ENCODE measurements around the gene FAF1. TPM values are rescaled to one million over a fixed set of nuclear protein-coding genes. Genes with fewer than 3 reads are reported as not detected.
"Not testable (repeated sequence)": the region's sequence is repeated elsewhere in the genome, so short reads cannot be mapped to it uniquely, and the experiment has no call there.

The FAF1 gene
- total RNA-seq, 4 donors from 2014 or later, result 25.1 to 55.7 (median 38.8) TPM

DNA sequence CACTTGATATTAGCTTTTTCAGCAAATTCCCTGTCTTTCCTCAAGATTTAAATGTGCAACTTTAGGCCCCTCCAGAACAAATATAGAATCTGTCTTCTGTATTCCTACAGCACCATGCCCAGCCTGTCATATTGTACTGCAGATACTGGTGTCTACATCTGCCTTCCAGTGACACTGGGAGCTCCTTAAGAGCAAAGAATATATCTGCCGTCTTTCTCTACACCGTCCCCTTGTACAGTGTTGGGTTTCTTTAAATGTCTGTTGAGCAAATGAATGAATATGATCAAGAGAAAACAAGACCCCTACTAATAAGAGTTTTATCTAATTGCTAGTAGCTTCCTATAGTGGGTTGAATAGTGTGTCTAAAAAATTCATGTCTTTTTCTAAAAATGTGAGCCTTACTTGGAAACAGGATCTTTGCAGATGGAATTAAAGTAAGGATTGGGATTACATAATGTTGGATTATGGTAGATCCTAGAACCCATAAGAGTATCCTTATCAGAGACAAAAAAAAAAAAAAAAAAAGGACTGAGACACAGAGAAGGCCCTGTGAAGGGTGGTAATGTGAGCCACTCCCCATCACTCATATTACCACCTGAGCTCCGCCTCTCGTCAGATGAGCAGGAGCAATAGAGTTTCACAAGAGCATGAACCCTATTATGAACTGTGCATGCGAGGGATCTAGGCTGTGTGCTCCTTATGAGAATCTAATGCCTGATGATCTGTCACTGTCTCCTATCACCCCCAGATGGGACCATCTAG is 128.6 kb downstream of the FAF1 start:
- TF ChIP-seq, protein P1, sequence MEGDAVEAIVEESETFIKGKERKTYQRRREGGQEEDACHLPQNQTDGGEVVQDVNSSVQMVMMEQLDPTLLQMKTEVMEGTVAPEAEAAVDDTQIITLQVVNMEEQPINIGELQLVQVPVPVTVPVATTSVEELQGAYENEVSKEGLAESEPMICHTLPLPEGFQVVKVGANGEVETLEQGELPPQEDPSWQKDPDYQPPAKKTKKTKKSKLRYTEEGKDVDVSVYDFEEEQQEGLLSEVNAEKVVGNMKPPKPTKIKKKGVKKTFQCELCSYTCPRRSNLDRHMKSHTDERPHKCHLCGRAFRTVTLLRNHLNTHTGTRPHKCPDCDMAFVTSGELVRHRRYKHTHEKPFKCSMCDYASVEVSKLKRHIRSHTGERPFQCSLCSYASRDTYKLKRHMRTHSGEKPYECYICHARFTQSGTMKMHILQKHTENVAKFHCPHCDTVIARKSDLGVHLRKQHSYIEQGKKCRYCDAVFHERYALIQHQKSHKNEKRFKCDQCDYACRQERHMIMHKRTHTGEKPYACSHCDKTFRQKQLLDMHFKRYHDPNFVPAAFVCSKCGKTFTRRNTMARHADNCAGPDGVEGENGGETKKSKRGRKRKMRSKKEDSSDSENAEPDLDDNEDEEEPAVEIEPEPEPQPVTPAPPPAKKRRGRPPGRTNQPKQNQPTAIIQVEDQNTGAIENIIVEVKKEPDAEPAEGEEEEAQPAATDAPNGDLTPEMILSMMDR (IDR thresholded peaks at IDR 0.05), result no peak
- TF ChIP-seq POLR2A (IDR thresholded peaks at IDR 0.05) (no peak), EP300 (IDR thresholded peaks at IDR 0.05) (no peak)
- DNase-seq (ENCODE audit: low spot score in 2 of 2), result no peak
- no peak overlapping the region for H3K4me3 ChIP-seq
- 98 to 99% methylated on average over 5 of the region's 5 CpGs for WGBS, 2 donors
- no peaks in the 10 kb centered on the region for H3K36me3 ChIP-seq
- H3K27me3 ChIP-seq, result no peaks in the 10 kb centered on the region
- H3K4me1 ChIP-seq, result peaks cover 0 to 7% (median 2%) of the 10 kb centered on the region in 4 donors
- peaks cover 0 to 4% (median 0%) of the 10 kb centered on the region in 4 donors for H3K9me3 ChIP-seq
- H3K27ac ChIP-seq, result no peak overlapping the region

DNA sequence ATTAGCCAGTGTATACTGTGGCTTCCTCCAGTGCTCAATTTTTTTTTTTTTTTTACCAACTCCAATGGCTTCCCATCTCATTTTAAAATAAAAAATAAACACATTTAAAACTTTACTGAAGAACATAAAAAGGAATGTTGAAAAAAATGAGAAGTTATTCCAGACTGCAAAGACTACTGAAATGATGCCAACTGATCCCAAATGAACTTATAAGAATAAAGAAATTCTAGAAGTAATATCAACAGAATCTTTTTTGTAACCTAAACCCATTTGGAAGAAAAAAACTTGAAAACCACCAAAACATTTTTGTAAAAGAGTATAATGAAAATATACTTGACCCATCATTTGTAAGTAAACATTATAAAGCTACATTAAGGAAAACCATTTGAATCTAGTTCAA is 129.4 kb downstream of the FAF1 start:
- no peak overlapping the region for H3K27ac ChIP-seq
- TF ChIP-seq POLR2A (IDR thresholded peaks at IDR 0.05), result no peak
- TF ChIP-seq, protein P1 (IDR thresholded peaks at IDR 0.05), result no peak
- TF ChIP-seq EP300 (IDR thresholded peaks at IDR 0.05), result no peak
- H3K9me3 ChIP-seq, result peaks cover 0 to 4% (median 0%) of the 10 kb centered on the region in 4 donors
- DNase-seq (ENCODE audit: low spot score in 2 of 2), result no peak
- no peaks in the 10 kb centered on the region for H3K36me3 ChIP-seq
- no peak overlapping the region for H3K4me3 ChIP-seq
- no peaks in the 10 kb centered on the region for H3K27me3 ChIP-seq
- H3K4me1 ChIP-seq, result peaks cover 0 to 7% (median 2%) of the 10 kb centered on the region in 4 donors

DNA sequence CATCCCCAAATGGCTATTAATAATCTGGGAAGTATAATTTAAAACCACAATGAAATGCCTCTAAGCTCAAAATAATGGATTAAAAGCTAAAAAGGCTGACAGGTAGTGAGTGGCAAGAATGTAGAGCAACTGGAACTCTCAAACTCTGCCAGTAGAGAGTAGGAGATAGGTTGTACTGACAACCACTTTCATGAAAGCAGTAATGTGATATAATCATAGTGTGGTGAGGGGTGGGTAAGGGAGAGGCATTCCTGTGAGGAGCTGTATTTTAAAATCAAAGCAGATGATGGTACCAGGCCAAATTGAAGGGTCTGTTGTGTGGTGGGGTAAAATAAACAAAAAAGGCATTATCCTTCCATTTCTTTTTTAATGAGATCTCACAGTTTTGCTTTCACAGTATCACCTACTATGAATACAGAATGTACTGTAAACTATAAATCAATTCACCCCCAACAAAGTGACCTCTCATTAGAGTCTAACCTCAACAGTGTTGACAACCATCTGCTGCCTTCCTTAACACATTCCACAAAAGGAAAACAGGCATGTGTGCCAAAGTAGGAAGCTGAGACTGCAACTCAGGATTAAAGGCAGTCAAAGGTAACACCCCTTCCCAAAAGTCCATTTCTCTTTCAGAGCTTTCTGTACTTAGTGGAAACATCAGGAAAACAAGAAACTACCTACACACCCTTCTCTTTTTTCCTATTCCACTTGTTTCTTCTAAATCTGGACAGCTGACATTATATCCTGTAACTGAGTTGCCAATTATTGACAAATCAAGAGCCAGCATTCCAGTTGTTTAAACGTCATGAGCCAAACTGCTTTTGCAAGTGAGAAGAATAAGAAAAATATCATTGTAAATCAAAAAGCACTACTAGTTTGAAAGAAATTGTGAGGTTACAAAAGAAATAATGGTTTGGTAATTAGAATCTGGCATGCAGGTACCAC is 130.8 kb downstream of the FAF1 start:
- Histone ChIP-seq H3K4me1 (peaks cover 0 to 7% (median 2%) of the 10 kb centered on the region in 4 donors), H3K36me3 (no peaks in the 10 kb centered on the region), H3K4me3 (no peak overlapping the region), H3K27me3 (no peaks in the 10 kb centered on the region), H3K27ac (no peak overlapping the region), H3K9me3 (peaks cover 0 to 4% (median 0%) of the 10 kb centered on the region in 4 donors)
- DNase-seq (ENCODE audit: low spot score in 2 of 2), result no peak
- TF ChIP-seq POLR2A (IDR thresholded peaks at IDR 0.05) (no peak), EP300 (IDR thresholded peaks at IDR 0.05) (no peak)
- TF ChIP-seq, protein P1 (IDR thresholded peaks at IDR 0.05), result no peak
- WGBS, 2 donors, result 21 to 24% methylated on average over 1 of the region's 1 CpG

DNA sequence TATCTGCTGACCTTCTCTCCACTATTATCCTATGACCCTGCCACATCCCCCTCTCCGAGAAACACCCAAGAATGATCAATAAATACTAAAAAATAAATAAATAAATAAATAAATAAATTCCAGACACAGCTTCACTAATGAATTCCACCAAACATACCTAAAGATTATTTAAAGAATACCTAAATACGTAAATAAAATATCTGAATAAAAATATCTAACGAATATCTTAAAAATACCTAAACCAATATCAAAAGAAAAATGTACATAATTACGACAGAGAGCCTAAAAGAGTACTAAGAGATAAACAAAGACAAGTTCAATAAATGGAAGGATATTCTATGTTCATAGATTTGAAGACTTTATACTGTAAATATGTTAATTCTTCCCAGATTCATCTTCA is 132.5 kb downstream of the FAF1 start:
- Histone ChIP-seq H3K9me3 (peaks cover 0 to 4% (median 0%) of the 10 kb centered on the region in 4 donors), H3K4me3 (no peak overlapping the region), H3K27me3 (no peaks in the 10 kb centered on the region), H3K36me3 (no peaks in the 10 kb centered on the region), H3K27ac (no peak overlapping the region), H3K4me1 (peaks cover 0 to 7% (median 2%) of the 10 kb centered on the region in 4 donors)
- TF ChIP-seq, protein P1 (IDR thresholded peaks at IDR 0.05), result no peak
- TF ChIP-seq EP300 (IDR thresholded peaks at IDR 0.05) (no peak), POLR2A (IDR thresholded peaks at IDR 0.05) (no peak)
- DNase-seq (ENCODE audit: low spot score in 2 of 2), result no peak
- 98 to 99% methylated on average over 4 of the region's 4 CpGs for WGBS, 2 donors

DNA sequence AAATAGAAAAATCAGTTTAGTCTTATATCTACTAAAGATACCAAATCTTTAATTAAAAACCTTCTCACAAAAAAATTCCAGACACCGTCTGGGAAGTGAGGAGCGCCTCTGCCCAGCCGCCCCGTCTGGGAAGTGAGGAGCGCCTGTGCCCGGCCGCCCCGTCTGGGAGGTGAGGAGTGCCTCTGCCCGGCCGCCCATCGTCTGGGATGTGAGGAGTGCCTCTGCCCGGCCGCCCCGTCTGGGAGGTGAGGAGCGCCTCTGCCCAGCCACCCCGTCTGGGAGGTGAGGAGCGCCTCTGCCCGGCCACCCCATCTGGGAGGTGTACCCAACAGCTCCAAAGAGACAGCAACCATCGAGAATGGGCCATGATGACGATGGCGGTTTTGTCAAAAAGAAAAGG is 133.3 kb downstream of the FAF1 start:
- not testable (repeated sequence) for H3K27ac ChIP-seq; H3K36me3 ChIP-seq; H3K4me3 ChIP-seq; DNase-seq (ENCODE audit: low spot score in 2 of 2); H3K4me1 ChIP-seq; H3K9me3 ChIP-seq; H3K27me3 ChIP-seq
- WGBS, 2 donors, result 94 to 98% methylated on average over 19 to 21 of the region's 21 CpGs

Measured in tibial nerve (tissue), 4 donors.